Tibial nerve (tissue), 4 donors: ENCODE results near the gene EXD3. TPM values are rescaled to one million over a fixed set of nuclear protein-coding genes. Genes with fewer than 3 reads are reported as not detected.
"Not testable (repeated sequence)": the region's sequence is repeated elsewhere in the genome, so short reads cannot be mapped to it uniquely, and the experiment has no call there.

Source experiments
- DNase-seq, 2 donors: peaks; one replicate each; pipeline ENCODE4 v3.0.0-alpha.2; 2019; ENCODE audit warnings: low spot score in 2 of 2
- H3K27ac ChIP-seq, 4 donors: fragments of 200-600 bp; sonication (generic) in 3 of 4; one replicate each; pipeline ENCODE4 v1.5.1; 2017 to 2019; ENCODE audit warnings: mild to moderate bottlenecking in 1 of 4
- H3K27me3 ChIP-seq, 2 donors: fragments of 200-600 bp; sonication (generic) in 1 of 2; one replicate each; pipeline versions ENCODE4 v1.5.1 to v1.6.0; 2017 to 2019
- H3K36me3 ChIP-seq, 3 donors: fragments of 200-600 bp; sonication (generic); one replicate each; pipeline ENCODE4 v1.5.1; 2018 to 2019
- H3K4me1 ChIP-seq, 4 donors: fragments of 200-600 bp; sonication (generic) in 3 of 4; one replicate each; pipeline ENCODE4 v1.5.1; 2017 to 2019
- H3K4me3 ChIP-seq, 4 donors: fragments of 200-600 bp; sonication (generic) in 3 of 4; one replicate each; pipeline ENCODE4 v1.5.1; 2017 to 2019; ENCODE audit warnings: mild to moderate bottlenecking in 1 of 4, moderate library complexity in 1 of 4
- H3K9me3 ChIP-seq, 4 donors: fragments of 200-600 bp; sonication (generic) in 3 of 4; one replicate each; pipeline ENCODE4 v1.5.1; 2017 to 2019
- EP300 ChIP-seq, 2 donors: sonication (generic); formaldehyde crosslinking; IDR thresholded peaks; one replicate each; pipeline ENCODE4 v1.6.1; 2017; ENCODE audit warnings: antibody characterized with exemption in 2 of 2, mild to moderate bottlenecking in 1 of 2
- POLR2A ChIP-seq, 2 donors: fragments of 450-650 bp; IDR thresholded peaks; one replicate each; pipeline ENCODE4 v1.6.1; 2017; ENCODE audit warnings: antibody characterized with exemption in 2 of 2, mild to moderate bottlenecking in 2 of 2, moderate library complexity in 2 of 2
- WGBS, 2 donors: methylation state at CpG; one replicate each; pipeline ENCODE4 v1.1.5; 2018; 5-methylcytosine and 5-hydroxymethylcytosine counted together
- total RNA-seq, 4 donors: library from RNA; depleted of rRNA; stranded (reverse); fragments of >200 nt; gene quantifications; one replicate each; pipeline ENCODE4 v1.1.0, GENCODE V29; 2016
- TF ChIP-seq, protein P1 (sequence below), 5 experiments: fragments of 200-600 bp in 3 of 5; fragments of 450-650 bp in 2 of 5; sonication (generic) in 3 of 5; IDR thresholded peaks; one replicate each; pipeline ENCODE4 v1.5.1; 2016 to 2019; ENCODE audit warnings: antibody characterized with exemption in 5 of 5, mild to moderate bottlenecking in 3 of 5, moderate library complexity in 2 of 5

EXD3 gene
- total RNA-seq, 4 donors from 2014 or later = 27.6 to 99.9 (median 55.2) TPM

DNA sequence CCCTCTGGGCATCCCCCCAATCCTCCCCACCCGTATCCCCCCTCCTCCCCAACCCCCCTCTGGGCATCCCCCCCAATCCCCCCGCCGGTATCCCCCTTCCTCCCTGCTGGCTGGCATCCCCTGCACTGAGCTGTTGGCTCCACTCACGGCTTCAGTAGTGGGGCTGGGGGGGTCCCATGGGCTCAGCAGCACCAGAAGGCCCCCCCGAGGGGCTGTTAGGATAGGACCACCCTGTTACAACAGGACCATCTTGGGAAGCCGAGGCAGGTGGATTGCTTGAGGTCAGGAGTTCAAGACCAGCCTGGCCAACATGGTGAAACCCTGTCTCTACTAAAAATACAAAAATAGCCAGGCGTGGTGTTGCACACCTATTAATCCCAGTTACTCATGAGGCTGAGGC is 42.4 kb downstream of the EXD3 start:
- H3K4me1 ChIP-seq = no peaks in the 10 kb centered on the region
- peaks cover 0 to 39% (median 0%) of the 10 kb centered on the region in 3 donors for H3K36me3 ChIP-seq
- no peaks in the 10 kb centered on the region for H3K27me3 ChIP-seq
- TF ChIP-seq POLR2A (IDR thresholded peaks at IDR 0.05) (no peak), EP300 (IDR thresholded peaks at IDR 0.05) (no peak)
- TF ChIP-seq, protein P1, sequence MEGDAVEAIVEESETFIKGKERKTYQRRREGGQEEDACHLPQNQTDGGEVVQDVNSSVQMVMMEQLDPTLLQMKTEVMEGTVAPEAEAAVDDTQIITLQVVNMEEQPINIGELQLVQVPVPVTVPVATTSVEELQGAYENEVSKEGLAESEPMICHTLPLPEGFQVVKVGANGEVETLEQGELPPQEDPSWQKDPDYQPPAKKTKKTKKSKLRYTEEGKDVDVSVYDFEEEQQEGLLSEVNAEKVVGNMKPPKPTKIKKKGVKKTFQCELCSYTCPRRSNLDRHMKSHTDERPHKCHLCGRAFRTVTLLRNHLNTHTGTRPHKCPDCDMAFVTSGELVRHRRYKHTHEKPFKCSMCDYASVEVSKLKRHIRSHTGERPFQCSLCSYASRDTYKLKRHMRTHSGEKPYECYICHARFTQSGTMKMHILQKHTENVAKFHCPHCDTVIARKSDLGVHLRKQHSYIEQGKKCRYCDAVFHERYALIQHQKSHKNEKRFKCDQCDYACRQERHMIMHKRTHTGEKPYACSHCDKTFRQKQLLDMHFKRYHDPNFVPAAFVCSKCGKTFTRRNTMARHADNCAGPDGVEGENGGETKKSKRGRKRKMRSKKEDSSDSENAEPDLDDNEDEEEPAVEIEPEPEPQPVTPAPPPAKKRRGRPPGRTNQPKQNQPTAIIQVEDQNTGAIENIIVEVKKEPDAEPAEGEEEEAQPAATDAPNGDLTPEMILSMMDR (IDR thresholded peaks at IDR 0.05) = no peak
- no peak overlapping the region for H3K27ac ChIP-seq
- no peak for DNase-seq
- WGBS, 2 donors = 70 to 94% methylated on average over 2 to 4 of the region's 7 CpGs
- no peak overlapping the region for H3K4me3 ChIP-seq
- H3K9me3 ChIP-seq = no peaks in the 10 kb centered on the region

DNA sequence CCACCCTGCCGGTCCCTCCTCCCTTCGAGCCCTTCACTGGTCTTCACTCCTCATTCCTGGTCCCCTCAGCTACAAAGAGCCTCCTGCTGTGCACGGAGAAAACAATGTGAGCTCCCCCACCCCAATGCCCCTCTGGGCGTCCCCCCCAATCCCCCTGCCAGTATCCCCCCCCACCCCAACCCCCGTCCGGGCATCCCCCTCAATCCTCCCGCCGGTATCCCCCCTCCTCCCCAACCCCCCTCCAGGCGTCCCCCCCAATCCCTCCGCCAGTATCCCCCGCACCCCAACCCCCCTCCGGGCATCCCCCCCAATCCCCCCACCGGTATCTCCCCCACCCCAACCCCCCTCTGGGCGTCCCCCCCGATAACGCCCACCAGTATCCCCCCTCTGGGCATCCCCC is 42.8 kb downstream of the EXD3 start:
- no peaks in the 10 kb centered on the region for H3K9me3 ChIP-seq
- 88 to 89% methylated on average over 8 to 9 of the region's 16 CpGs for WGBS, 2 donors
- TF ChIP-seq POLR2A (IDR thresholded peaks at IDR 0.05) (no peak), EP300 (IDR thresholded peaks at IDR 0.05) (no peak)
- TF ChIP-seq, protein P1 (IDR thresholded peaks at IDR 0.05) = no peak
- H3K4me1 ChIP-seq = no peaks in the 10 kb centered on the region
- H3K27me3 ChIP-seq = no peaks in the 10 kb centered on the region
- no peak for DNase-seq
- peaks cover 0 to 39% (median 0%) of the 10 kb centered on the region in 3 donors for H3K36me3 ChIP-seq
- no peak overlapping the region for H3K4me3 ChIP-seq
- H3K27ac ChIP-seq = no peak overlapping the region

DNA sequence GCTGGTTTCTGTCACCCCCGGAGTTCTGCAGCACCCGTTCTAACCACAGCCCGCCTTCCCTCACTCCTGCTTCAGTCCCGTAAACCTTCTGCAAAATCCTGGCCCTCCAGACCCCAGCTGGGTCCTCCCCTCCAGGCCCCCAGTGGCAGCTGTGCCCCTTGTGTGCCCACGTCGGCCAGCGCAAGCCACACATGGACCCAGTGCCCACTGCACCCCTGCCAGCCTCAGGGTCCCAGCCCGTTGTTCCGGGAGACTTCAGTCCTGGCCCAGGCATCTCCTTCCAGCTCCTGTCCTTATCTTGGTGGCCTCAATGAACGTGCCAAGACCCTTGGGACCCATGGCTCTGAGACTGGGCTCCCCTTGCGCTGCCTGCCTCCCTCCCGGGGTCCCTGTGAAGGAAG is 43.2 kb downstream of the EXD3 start:
- no peak for DNase-seq
- 91 to 96% methylated on average over 12 of the region's 12 CpGs for WGBS, 2 donors

DNA sequence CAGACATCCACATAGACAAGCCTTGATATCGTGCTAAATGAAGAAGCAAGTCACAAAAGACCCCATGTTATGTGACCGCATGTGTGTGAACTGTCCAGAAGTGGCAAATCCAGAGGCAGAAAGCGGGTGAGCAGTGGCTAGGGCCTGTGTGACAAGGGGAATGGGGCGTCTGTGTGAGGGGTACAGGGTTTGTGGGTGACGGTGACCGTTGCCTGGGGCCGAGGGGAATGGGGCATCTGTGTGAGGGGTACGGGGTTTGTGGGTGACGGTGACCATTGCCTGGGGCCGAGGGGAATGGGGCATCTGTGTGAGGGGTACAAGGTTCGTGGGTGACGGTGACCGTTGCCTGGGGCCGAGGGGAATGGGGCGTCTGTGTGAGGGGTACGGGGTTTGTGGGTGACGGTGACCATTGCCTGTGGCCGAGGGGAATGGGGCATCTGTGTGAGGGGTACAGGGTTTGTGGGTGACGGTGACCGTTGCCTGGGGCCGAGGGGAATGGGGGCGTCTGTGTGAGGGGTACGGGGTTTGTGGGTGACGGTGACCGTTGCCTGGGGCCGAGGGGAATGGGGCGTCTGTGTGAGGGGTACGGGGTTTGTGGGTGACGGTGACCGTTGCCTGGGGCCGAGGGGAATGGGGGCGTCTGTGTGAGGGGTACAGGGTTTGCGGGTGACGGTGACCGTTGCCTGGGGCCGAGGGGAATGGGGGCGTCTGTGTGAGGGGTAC is 44.1 kb downstream of the EXD3 start:
- not testable (repeated sequence) for H3K9me3 ChIP-seq, H3K4me1 ChIP-seq, H3K4me3 ChIP-seq, DNase-seq, H3K27ac ChIP-seq, H3K27me3 ChIP-seq
- WGBS, 2 donors = 89 to 92% methylated on average over 20 to 34 of the region's 37 CpGs
- peaks cover 0 to 44% (median 0%) of the 10 kb centered on the region in 3 donors for H3K36me3 ChIP-seq

More for the DNA sequence above, 43.2 kb downstream of the EXD3 start:
- H3K27me3 ChIP-seq = no peaks in the 10 kb centered on the region
- no peak for TF ChIP-seq POLR2A (IDR thresholded peaks at IDR 0.05)
- no peak for TF ChIP-seq EP300 (IDR thresholded peaks at IDR 0.05)
- TF ChIP-seq, protein P1 (IDR thresholded peaks at IDR 0.05) = no peak
- H3K4me1 ChIP-seq = no peaks in the 10 kb centered on the region
- H3K36me3 ChIP-seq = peaks cover 0 to 38% (median 0%) of the 10 kb centered on the region in 3 donors
- H3K4me3 ChIP-seq = no peak overlapping the region
- H3K9me3 ChIP-seq = no peaks in the 10 kb centered on the region
- H3K27ac ChIP-seq = no peak overlapping the region

DNA sequence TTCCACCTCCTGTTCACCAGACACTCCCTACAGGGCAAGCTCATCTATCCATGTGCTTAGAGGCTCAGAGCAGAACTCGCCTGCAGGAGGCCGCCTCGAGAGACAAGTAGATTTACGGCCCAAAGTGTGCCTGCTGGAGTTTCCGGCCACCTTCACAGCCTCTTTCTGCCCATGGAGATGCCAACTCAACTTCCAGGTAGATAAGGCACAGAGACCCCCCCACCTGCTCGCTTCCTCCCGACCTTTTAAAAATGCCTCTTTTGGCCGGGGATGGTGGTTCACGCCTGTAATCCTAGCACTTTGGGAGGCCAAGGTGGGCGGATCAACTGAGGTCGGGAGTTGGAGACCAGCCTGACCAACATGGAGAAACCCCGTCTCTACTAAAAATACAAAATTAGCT is 46.6 kb downstream of the EXD3 start:
- Histone ChIP-seq H3K27me3 (no peaks in the 10 kb centered on the region), H3K4me3 (no peak overlapping the region), H3K27ac (no peak overlapping the region), H3K36me3 (peaks cover 0 to 50% (median 0%) of the 10 kb centered on the region in 3 donors), H3K4me1 (no peaks in the 10 kb centered on the region), H3K9me3 (no peaks in the 10 kb centered on the region)
- DNase-seq = no peak
- TF ChIP-seq, protein P1 (IDR thresholded peaks at IDR 0.05) = no peak
- TF ChIP-seq POLR2A (IDR thresholded peaks at IDR 0.05) (no peak), EP300 (IDR thresholded peaks at IDR 0.05) (no peak)
- WGBS, 2 donors = 93 to 96% methylated on average over 12 of the region's 12 CpGs
